Right atrium auricular region (tissue), 2 donors: ENCODE data around the gene TP53I11. TPM values are rescaled to one million over a fixed set of nuclear protein-coding genes. Genes with fewer than 3 reads are reported as not detected.

Source experiments
- DNase-seq: peaks from one replicate; pipeline ENCODE4 v3.0.0-alpha.2; 2019; ENCODE audit warnings: low spot score
- H3K27ac ChIP-seq, 2 donors: fragments of 200-600 bp; sonication (generic); 1 replicate in 1 of 2; 2 replicates in 1 of 2; pipeline ENCODE4 v1.5.1; 2016 to 2019
- H3K27me3 ChIP-seq, 2 donors: fragments of 200-600 bp; sonication (generic); one replicate each; pipeline versions ENCODE4 v1.5.1 to v1.6.0; 2017 to 2019
- H3K36me3 ChIP-seq: fragments of 200-600 bp; sonication (generic); one replicate; pipeline ENCODE4 v1.5.1; 2016
- H3K4me1 ChIP-seq, 2 donors: fragments of 200-600 bp; sonication (generic); one replicate each; pipeline versions ENCODE4 v1.5.1 to v1.6.0; 2017 to 2019
- H3K4me3 ChIP-seq, 2 donors: fragments of 200-600 bp; sonication (generic); 1 replicate in 1 of 2; 2 replicates in 1 of 2; pipeline ENCODE4 v1.5.1; 2017 to 2019; ENCODE audit warnings: mild to moderate bottlenecking in 1 of 2, moderate library complexity in 1 of 2
- H3K9me3 ChIP-seq, 2 donors: fragments of 200-600 bp; sonication (generic); one replicate each; pipeline ENCODE4 v1.5.1; 2019
- CTCF ChIP-seq, 2 donors: fragments of 200-600 bp; sonication (generic); IDR thresholded peaks; one replicate each; pipeline ENCODE4 v1.5.1; 2019; ENCODE audit warnings: antibody characterized with exemption in 2 of 2
- total RNA-seq, 2 donors: library from RNA; depleted of rRNA; stranded (reverse); fragments of >200 nt; gene quantifications; one replicate each; pipeline ENCODE4 v1.1.0, GENCODE V29; 2016

Gene TP53I11
- total RNA-seq, 2 donors from 2014 or later, result 46.7 to 89.0 TPM

GRCh38 chr11:44988981-44989635 is 38.4 kb upstream of the TP53I11 start:
- H3K4me3 ChIP-seq, result no peak overlapping the region
- peaks cover 0 to 25% of the 10 kb centered on the region in 2 donors for H3K4me1 ChIP-seq
- no peaks in the 10 kb centered on the region for H3K9me3 ChIP-seq
- no peak overlapping the region for H3K27ac ChIP-seq
- H3K27me3 ChIP-seq, result no peaks in the 10 kb centered on the region
- no peaks in the 10 kb centered on the region for H3K36me3 ChIP-seq
- TF ChIP-seq CTCF (IDR thresholded peaks at IDR 0.05), result no peak
- DNase-seq, result peak; percentile 50

GRCh38 chr11:44988111-44988510 is 37.4 kb upstream of the TP53I11 start:
- TF ChIP-seq CTCF (IDR thresholded peaks at IDR 0.05), result no peak
- no peaks in the 10 kb centered on the region for H3K27me3 ChIP-seq
- no peaks in the 10 kb centered on the region for H3K36me3 ChIP-seq
- no peaks in the 10 kb centered on the region for H3K9me3 ChIP-seq
- peaks cover 0 to 25% of the 10 kb centered on the region in 2 donors for H3K4me1 ChIP-seq
- H3K4me3 ChIP-seq, result no peak overlapping the region
- H3K27ac ChIP-seq, result no peak overlapping the region
- peak; percentile 38 for DNase-seq

- no peaks in the 10 kb centered on the region for H3K36me3 ChIP-seq
- peak; percentile 55 for DNase-seq
- peaks cover 0 to 24% of the 10 kb centered on the region in 2 donors for H3K4me1 ChIP-seq
- TF ChIP-seq CTCF (IDR thresholded peaks at IDR 0.05), result no peak
- H3K27me3 ChIP-seq, result no peaks in the 10 kb centered on the region
- no peak overlapping the region for H3K27ac ChIP-seq
- no peak overlapping the region for H3K4me3 ChIP-seq
- H3K9me3 ChIP-seq, result no peaks in the 10 kb centered on the region
Observed at GRCh38 chr11:44987506-44987905, 36.8 kb upstream of the TP53I11 start.

GRCh38 chr11:44986315-44986714 is 35.6 kb upstream of the TP53I11 start:
- DNase-seq, result no peak
- Histone ChIP-seq H3K4me1 (peaks cover 0 to 21% of the 10 kb centered on the region in 2 donors), H3K27me3 (no peaks in the 10 kb centered on the region), H3K9me3 (no peaks in the 10 kb centered on the region), H3K4me3 (no peak overlapping the region), H3K36me3 (no peaks in the 10 kb centered on the region), H3K27ac (no peak overlapping the region)
- no peak for TF ChIP-seq CTCF (IDR thresholded peaks at IDR 0.05)

GRCh38 chr11:44985721-44986120 is 35.0 kb upstream of the TP53I11 start:
- Histone ChIP-seq H3K36me3 (no peaks in the 10 kb centered on the region), H3K27me3 (no peaks in the 10 kb centered on the region), H3K4me1 (peaks cover 0 to 21% of the 10 kb centered on the region in 2 donors), H3K27ac (no peak overlapping the region), H3K4me3 (no peak overlapping the region), H3K9me3 (no peaks in the 10 kb centered on the region)
- no peak for TF ChIP-seq CTCF (IDR thresholded peaks at IDR 0.05)
- no peak for DNase-seq

- Histone ChIP-seq H3K4me1 (peaks cover 0 to 15% of the 10 kb centered on the region in 2 donors), H3K9me3 (no peaks in the 10 kb centered on the region), H3K4me3 (no peak overlapping the region), H3K27me3 (no peaks in the 10 kb centered on the region), H3K27ac (peak overlapping the region in 1 of 2 donors; percentile 11), H3K36me3 (no peaks in the 10 kb centered on the region)
- TF ChIP-seq CTCF (IDR thresholded peaks at IDR 0.05), result no peak
- DNase-seq, result no peak
Observed at GRCh38 chr11:44983786-44984185, 33.1 kb upstream of the TP53I11 start.
